NCI-H146 treated with DMSO at 0.1 percent for 48 hours (cell line): ENCODE measurements around the gene CELF4.

Source experiments
- DNase-seq: peaks from one replicate; lab custom pipeline; 2025; ENCODE audit not compliant: unreplicated experiment; lab: John Stamatoyannopoulos, UW

The CELF4 gene

DNA sequence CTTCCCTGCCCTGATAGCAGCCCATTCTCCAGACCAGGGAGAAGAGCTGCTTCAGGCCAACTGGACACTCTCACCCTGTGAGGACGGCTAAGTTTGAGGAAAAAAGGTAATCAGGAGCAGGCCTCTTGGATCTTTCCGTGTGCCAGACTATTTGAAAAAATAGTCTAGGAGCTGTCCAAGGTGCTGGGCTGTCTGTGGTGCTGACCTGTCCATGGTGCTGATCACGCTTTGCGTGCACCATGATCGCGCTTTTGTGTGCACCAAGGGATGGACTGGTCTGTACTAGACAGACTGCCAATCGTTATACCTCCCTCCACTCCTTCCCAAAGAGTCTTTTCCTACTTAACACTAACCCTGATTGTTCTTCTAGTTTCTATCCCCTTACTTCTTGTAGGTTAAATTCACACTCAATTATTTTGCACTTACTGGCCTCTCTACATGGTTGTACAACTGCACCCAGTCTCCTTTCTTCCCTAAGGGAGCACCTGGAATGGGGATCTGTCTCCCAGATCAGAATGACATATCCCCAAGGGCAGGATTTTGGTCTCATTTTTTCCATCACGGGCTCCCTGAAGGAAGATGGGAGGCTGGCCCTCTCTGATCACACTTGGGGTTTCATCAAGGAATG is 295.4 kb downstream of the CELF4 start:
- DNase-seq, result no peak

DNA sequence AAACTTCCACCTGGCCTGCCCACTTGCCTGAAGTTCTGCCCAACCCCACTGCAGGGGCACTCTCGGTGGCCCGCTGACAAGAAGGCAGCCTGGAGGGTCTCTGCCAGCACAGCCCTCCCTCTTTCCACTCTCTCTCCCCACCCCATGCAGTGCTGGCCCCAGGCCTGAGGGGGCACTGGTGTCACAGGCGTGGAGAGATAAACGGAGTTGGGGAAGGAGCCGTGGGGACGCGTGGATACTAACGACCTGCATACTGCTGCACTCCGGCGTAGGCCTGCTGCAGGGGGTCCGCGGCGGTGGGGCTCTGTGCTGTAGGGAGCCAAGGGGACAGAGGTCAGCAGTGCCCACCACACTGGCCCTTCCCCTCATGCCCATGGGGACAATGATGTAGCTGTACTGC is 299.3 kb downstream of the CELF4 start:
- DNase-seq, result no peak

DNA sequence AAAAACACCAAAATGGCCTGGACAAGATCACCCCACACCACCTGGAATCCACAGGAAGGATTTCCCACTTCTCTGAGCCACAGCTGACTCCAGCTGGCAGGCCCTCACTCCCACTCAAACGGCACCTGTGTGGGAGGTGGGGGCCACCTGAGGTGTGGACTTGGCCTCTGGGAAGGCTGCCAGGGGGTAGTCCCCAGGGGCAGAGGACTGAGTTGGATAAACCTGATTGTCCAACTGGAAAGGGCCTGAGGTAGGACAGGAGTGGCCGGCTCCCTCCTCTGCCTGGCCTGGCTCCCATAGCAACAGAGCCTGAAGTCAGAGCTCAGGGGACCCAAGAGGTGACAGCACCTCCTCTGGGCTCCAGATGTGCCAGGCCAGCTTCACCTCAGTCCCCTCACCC is 300.2 kb downstream of the CELF4 start:
- DNase-seq, result no peak

DNA sequence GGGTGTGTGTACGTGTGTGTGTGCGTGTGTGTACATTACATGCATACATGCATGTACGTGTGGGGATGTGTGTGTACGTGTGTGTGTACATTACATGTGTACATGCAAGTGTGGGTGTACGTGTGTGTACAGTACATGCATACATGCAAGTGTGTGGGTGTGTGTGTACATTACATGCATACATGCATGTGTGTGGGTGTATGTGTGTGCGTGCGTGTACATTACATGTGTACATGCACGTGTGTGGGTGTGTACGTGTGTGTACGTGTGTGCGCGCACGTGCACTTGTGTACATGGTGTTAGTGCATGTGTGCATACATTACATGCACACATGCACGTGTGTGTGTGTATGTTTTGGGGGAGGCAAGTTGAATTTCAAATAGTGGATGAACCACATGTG is 300.6 kb downstream of the CELF4 start:
- no peak for DNase-seq

DNA sequence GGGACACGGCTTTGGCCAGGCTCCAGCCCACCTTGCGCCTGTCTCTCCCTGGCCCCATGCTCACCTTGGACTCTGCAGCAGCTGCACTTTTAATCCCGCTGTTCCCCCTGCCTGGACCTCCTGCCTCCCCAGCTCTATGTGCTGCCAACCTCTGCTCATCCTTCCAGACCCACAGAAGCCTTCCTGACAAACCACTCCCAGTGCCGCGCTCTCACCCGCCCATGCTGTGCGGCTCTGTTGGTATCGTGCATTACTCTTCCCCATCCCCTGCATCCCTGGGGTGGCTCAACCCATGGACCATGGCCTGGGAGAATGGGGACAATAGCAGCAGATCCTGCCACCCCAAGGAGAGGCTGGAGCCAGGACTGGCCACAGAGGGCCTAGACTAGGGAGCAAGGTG is 303.6 kb downstream of the CELF4 start:
- no peak for DNase-seq

GRCh38 chr18:37261246-37261840 is 304.3 kb downstream of the CELF4 start:
- no peak for DNase-seq

DNA sequence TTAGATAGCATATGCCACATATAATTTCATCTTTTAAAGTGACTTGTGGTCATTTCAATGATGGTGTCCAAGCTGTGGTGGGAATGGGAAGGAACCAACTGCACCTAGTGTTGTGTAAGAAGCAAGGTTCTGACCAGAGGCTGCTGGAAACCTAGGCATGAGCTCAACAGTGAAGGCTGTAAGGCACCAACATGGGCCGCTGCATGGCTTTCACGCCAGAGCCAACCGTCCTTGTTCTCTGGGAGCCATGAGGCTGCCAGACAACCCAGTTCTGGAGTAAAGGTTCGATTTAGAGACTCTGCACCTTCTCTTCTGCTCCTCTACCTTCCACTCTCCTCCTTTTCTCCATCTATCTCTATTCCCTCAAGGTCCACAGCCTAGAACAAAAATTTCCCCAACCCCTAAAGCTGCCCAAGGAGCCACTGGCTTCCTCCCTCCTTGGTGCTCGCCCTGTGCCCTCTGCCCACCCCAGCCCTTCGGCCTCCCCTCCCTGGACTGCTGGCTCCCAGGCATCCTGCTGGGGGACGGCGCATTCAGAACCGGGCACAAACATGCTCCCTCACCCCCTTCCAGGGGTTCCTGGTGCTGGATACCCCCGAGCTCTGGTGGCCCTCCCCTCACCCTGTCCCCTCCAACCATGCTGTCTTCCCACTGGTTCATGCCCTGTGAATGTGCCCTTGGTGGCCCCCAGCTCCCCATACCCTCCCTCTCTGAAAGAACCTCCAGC is 305.1 kb downstream of the CELF4 start:
- no peak for DNase-seq

DNA sequence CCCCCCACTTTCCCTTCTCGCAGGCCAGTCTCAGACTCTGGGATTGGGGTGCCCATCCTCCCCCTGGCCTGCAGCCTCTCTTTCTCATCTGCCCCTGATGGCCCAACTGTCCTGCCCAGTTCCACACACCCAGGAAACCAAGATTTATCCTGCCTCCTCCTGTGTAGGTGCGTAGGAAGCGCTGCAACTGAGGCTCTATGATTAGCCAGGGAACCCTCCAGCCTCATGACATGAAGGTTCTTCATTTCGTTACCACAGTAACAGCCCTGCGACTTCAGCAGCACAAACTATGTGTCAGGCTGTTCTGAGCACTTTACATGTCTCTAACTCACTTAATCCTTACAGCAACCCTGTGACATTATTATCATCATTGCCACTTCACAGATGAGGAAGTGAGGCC is 305.9 kb downstream of the CELF4 start:
- no peak for DNase-seq

DNA sequence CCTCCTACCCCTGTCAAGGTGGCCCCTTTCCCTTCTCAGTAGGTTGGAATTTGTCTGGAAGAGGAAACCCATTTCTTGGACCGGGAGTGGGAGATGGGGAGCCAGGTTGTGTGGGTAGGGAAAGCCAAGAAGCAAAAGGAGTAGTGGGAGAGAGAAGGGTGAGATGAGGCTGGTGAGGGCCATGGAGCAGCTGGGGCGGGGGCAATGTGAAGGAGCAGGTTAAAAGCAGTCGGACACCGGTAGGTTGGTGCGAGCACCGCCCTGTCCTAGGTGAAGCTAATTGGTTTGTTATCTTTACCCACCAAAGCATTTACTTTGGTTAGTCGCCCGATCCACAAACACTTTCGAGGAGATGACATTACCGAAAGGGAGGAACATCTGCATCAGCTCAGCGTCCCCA is 306.8 kb downstream of the CELF4 start:
- no peak for DNase-seq

DNA sequence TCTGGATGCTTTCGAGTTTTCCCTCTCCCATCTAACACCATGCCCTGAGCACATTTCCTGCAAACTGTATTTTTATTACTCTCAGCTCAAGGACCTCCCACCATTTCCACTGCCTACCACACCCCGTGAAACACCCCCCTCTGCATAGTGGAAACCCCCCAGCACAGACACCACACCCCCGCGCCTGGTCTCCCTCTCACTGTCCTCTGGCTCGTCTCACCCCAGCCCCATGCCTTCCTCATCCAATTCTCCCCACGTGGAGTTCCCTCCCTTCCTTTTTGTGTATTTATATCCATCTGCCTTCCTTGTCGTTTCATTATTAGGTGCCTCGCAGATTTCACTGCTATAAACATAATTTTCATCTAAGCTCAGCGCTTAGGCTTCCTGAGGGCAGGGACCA is 307.5 kb downstream of the CELF4 start:
- DNase-seq, result no peak

DNA sequence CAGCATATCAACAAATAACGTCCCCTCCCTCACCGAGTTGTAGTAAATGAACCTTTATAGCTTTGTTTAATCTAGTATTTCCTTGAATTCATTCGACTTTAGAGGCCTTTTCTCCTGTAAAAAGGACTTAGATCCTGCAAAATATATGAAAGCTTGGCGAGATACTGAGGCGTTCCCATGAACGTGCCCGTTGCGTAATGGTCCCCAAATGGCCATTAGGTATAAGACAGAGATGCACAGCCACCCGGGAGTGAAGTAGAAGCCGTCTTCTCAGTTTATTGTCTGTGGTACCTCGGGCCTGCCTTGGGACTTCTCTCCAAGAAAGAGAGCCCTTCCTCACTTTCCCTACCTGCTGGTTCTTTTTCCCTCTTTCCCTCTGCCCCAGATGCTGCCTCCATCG is 310.6 kb downstream of the CELF4 start:
- no peak for DNase-seq

DNA sequence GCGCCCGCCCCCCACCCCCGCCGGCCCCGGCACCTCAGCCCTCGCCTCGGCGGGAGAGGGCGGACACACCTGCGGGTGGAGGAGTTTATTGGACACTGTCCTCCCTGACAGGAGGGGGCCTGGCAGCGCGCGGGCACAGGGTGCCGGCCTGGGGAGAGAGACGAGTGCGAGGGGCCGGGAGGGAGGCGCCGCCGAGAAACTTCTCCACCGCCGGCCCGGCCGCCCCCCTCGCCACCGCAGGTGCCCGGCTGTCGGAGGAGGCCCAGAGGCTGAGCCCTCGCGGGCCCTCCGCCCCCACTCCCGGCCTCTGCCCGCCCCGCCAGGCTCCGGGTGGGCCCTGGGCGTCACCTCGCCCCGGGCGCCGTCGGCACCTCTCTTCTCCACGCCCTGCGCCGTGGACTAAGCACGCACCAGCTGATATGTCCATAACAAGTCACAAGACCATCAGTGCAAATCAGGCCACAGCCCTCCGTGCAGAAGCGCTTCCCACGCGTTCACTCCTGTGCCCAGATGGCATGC is 311.3 kb downstream of the CELF4 start:
- peak; percentile 69 for DNase-seq

GRCh38 chr18:37253394-37254235 is 312.0 kb downstream of the CELF4 start:
- DNase-seq, result peak; percentile 69

- DNase-seq, result no peak
Measured at GRCh38 chr18:37252854-37253393, 312.7 kb downstream of the CELF4 start.

DNA sequence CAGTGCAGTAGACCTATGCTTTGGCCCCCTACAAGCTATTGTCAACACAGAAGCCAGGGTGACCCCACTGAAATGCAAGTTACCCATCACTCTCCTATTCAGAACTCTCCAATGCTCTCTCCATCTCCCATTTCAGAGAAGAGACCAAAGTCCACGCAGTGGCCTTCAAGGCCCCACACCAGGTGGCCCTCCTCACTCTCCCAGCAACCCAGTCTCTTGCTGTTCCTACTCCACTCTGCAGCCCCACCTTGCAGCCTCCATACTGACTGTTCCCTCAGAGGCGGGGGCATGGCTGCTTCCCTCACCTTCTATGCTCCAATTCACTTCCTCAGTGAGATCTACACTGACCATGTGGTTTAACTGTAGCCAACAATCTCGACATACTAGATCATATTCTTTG is 313.3 kb downstream of the CELF4 start:
- DNase-seq, result no peak

DNA sequence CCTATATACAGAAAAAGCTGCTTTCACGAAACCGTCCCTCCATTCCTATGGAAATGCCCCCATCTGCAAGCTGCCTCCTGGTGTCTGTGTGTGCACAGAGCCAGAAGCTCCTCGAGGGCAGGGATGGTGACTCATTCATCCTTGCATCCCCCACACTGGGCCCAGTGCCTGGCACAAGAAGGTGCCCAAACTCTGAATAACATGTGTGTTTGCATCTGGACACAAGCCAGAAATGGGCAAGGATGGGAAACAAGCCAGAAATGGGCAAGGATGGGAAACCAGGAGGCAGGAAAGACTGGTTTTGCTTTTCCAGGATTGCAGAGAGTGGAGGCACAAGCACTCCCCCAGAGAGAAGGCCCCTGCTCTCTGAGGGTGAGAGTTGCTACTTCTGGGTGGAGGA is 313.9 kb downstream of the CELF4 start:
- DNase-seq, result no peak

DNA sequence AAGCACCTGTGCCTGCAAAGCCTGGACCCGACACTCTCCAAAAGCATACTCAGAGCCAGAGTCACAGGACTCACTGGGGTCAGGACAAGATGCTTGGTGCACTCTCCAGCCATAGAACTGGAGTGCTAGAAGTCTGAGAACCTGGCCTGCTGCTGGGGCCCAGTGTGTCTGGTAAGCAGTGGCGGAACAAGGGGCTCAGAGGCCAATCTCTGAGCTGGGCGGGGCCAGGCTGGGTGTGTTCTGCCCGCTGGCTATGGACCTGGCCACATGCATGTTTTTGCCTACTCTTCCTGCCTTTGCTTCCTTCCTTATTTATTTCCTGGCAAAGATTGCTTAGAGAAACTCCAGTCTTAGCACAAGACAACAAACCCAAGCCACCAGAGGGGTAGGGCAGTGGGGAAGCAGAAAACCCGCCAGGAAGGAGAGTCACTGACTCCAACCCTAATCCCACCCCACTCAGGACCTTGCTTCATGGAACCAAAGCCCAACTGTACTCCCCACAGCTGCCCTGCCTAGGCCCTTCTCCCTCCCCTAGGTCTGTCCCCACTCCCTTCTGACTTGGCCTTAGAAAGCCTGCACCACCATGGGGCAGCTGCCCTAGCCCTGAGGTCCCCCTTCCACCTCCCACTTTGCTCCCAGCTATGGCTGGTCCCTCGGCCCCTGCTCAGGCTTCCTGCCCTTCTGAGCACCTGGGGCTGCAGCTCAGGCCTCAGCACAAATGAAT is 315.5 kb downstream of the CELF4 start:
- DNase-seq, result no peak

- DNase-seq, result no peak
Measured at GRCh38 chr18:37249171-37249886, 316.3 kb downstream of the CELF4 start.

GRCh38 chr18:37248281-37248680 is 317.3 kb downstream of the CELF4 start:
- no peak for DNase-seq
